Measurements from ENCODE around the gene XRRA1. TPM values are rescaled to one million over a fixed set of nuclear protein-coding genes. Genes with fewer than 3 reads are reported as not detected.

Gene XRRA1
- total RNA-seq, 4 donors from 2014 or later: 5.9 to 74.2 (median 26.9) TPM

GRCh38 chr11:74988541-74989259 lies 39.8 kb upstream of the XRRA1 start, which contains the start of gene NEU3:
TSS of gene NEU3 (plus strand) at chr11:74988933. CDS start at chr11:74989061, 128 bp downstream.
- Histone ChIP-seq H3K36me3 (no peaks in the 10 kb centered on the region), H3K4me1 (no peaks in the 10 kb centered on the region), H3K27ac (peak within 1 kb of the TSS; percentile 51 to 67), H3K27me3 (no peaks in the 10 kb centered on the region), H3K9me3 (no peaks in the 10 kb centered on the region), H3K4me3 (peak within 1 kb of the TSS; percentile 65 to 74)
- peak; percentile 65 to 71 for DNase-seq
- TF ChIP-seq, protein P1, sequence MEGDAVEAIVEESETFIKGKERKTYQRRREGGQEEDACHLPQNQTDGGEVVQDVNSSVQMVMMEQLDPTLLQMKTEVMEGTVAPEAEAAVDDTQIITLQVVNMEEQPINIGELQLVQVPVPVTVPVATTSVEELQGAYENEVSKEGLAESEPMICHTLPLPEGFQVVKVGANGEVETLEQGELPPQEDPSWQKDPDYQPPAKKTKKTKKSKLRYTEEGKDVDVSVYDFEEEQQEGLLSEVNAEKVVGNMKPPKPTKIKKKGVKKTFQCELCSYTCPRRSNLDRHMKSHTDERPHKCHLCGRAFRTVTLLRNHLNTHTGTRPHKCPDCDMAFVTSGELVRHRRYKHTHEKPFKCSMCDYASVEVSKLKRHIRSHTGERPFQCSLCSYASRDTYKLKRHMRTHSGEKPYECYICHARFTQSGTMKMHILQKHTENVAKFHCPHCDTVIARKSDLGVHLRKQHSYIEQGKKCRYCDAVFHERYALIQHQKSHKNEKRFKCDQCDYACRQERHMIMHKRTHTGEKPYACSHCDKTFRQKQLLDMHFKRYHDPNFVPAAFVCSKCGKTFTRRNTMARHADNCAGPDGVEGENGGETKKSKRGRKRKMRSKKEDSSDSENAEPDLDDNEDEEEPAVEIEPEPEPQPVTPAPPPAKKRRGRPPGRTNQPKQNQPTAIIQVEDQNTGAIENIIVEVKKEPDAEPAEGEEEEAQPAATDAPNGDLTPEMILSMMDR (IDR thresholded peaks at IDR 0.05): no peak
- no peak for TF ChIP-seq POLR2A (IDR thresholded peaks at IDR 0.05)
- intact Hi-C loops (cut with DNase I; ENCODE audit: low total_unique reads): no loop called here

DNA sequence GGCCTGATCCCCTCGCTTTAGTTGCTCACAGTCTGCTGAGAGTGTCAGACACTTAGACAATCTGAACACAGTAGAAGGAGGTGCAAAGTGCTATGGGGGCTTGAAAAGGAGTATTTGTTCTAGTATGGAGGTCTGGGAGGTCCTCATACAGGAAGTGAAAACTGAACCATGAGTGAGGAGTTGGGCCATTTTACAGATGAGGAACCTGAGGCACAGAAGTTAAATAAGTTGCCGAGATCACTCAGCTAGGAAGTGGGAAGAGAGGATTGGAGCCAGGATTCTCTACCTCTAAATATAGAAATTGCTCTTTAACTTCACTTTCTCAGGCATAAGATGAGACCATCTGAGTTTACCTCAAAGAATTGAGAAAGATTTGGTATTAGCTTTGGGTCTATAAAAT lies 35.8 kb upstream of the XRRA1 start:
- intact Hi-C loops (cut with DNase I; ENCODE audit: low total_unique reads): no loop called here
- H3K4me3 ChIP-seq: no peak overlapping the region
- H3K9me3 ChIP-seq: no peaks in the 10 kb centered on the region
- TF ChIP-seq POLR2A (IDR thresholded peaks at IDR 0.05): no peak
- TF ChIP-seq, protein P1 (IDR thresholded peaks at IDR 0.05): no peak
- no peak overlapping the region for H3K27ac ChIP-seq
- DNase-seq: no peak
- no peaks in the 10 kb centered on the region for H3K4me1 ChIP-seq
- H3K27me3 ChIP-seq: no peaks in the 10 kb centered on the region
- H3K36me3 ChIP-seq: no peaks in the 10 kb centered on the region

DNA sequence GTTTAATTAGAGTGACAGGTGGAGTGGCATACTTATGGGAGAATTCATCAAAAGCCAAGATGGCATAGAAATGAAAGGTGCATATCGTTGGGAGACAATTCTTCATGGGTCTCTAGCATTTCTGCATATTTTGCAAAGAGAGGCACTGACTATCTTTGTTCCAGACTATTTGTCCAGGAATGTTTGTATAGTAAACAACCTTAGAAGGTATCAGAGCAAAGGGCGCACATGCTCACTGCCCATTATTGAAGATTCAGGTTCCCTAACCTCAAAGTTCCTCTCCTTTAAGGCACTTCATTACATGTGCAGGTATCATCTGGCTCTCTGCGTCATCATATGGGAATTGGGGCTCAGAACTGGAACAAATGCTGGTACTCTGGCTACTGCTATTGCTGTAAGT lies 35.2 kb upstream of the XRRA1 start:
- TF ChIP-seq POLR2A (IDR thresholded peaks at IDR 0.05): no peak
- TF ChIP-seq, protein P1 (IDR thresholded peaks at IDR 0.05): no peak
- Histone ChIP-seq H3K27ac (no peak overlapping the region), H3K9me3 (no peaks in the 10 kb centered on the region), H3K36me3 (no peaks in the 10 kb centered on the region), H3K4me3 (no peak overlapping the region), H3K27me3 (no peaks in the 10 kb centered on the region), H3K4me1 (no peaks in the 10 kb centered on the region)
- no peak for DNase-seq
- intact Hi-C loops (cut with DNase I; ENCODE audit: low total_unique reads): no loop called here

GRCh38 chr11:74981888-74982287 lies 33.0 kb upstream of the XRRA1 start:
- H3K36me3 ChIP-seq: peaks cover 0 to 3% of the 10 kb centered on the region in 2 donors
- H3K4me1 ChIP-seq: no peaks in the 10 kb centered on the region
- H3K9me3 ChIP-seq: no peaks in the 10 kb centered on the region
- intact Hi-C loops (cut with DNase I; ENCODE audit: low total_unique reads): no loop called here
- H3K27ac ChIP-seq: no peak overlapping the region
- H3K27me3 ChIP-seq: no peaks in the 10 kb centered on the region
- no peak overlapping the region for H3K4me3 ChIP-seq
- no peak for DNase-seq
- no peak for TF ChIP-seq POLR2A (IDR thresholded peaks at IDR 0.05)
- TF ChIP-seq, protein P1 (IDR thresholded peaks at IDR 0.05): no peak

DNA sequence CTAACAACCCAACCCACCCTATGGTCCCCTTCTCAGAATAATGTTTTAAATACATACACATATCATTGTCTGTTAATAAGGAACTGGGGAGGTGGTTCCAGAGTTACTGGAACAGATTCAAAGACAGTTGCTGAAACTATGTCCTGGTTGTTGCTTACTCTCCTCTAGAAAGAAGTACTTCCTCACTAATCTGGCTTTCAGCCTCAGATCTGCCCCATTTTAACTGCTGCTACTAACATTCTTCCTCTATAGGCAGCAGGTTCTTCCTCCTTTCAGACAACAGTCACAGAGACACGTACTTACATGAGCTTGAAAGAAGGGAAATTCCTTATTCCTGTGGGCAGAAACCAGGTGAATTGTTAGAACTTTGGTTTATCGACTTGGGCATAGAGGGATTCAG lies 31.7 kb upstream of the XRRA1 start:
- intact Hi-C loops (cut with DNase I; ENCODE audit: low total_unique reads): no loop called here
- no peak for DNase-seq
- no peaks in the 10 kb centered on the region for H3K9me3 ChIP-seq

More for the DNA sequence above, 31.7 kb upstream of the XRRA1 start:
- Histone ChIP-seq H3K27ac (no peak overlapping the region), H3K36me3 (peaks cover 0 to 3% of the 10 kb centered on the region in 2 donors), H3K27me3 (no peaks in the 10 kb centered on the region), H3K4me3 (no peak overlapping the region), H3K4me1 (no peaks in the 10 kb centered on the region)
- TF ChIP-seq, protein P1 (IDR thresholded peaks at IDR 0.05): no peak
- TF ChIP-seq POLR2A (IDR thresholded peaks at IDR 0.05): no peak

Measured in uterus (tissue), 4 donors.